GM21360 (cell line): ENCODE results near the gene SMIM10L1.

ENCODE experiments used
- ATAC-seq: cut with Tn5 transposase; IDR thresholded peaks from one replicate; pipeline ENCODE4 v1.9.1; 2021; ENCODE audit warnings: mild to moderate bottlenecking, moderate library complexity; ENCODE audit not compliant: unreplicated experiment

SMIM10L1 gene

DNA sequence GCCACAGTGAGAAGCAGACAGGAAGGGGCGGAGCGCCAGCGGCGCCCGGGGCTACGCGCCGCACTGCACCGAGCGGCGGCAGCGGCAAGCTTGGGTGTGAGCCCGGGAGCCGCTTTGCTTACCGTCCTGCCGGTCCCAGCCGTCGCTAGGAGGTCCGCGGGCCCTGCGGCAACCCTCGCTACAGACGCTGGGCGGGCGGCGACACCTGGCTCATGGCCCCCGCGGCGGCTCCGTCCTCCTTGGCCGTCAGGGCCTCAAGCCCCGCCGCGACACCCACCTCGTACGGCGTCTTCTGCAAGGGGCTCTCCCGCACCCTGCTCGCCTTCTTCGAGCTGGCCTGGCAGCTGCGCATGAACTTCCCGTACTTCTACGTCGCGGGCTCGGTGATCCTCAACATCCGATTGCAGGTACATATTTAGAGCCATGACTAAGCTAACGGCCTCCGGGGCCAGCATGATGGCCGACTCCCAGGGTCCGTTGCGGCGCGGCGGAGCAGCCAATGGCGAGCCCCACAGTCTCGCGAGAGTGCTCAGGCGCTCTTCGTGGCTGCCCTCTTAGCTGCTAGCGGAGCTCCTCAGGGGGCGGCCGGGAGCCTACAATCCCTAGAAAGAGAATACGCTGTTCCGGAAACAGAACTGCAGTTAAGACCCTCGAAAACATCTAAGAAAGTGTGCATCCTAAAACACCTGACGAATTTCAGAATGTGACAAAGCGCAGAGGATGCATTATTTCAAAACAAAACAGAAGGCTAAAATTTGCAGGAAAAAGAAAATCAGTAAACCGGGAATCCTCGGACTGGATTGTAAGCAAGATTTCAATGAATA, at the start of gene SMIM10L1:
Gene SMIM10L1 (plus strand): TSS at position 50 of the 824 bp plus-strand sequence. CDS start 163 bp downstream, at position 213.
- peak; percentile 93 for ATAC-seq

DNA sequence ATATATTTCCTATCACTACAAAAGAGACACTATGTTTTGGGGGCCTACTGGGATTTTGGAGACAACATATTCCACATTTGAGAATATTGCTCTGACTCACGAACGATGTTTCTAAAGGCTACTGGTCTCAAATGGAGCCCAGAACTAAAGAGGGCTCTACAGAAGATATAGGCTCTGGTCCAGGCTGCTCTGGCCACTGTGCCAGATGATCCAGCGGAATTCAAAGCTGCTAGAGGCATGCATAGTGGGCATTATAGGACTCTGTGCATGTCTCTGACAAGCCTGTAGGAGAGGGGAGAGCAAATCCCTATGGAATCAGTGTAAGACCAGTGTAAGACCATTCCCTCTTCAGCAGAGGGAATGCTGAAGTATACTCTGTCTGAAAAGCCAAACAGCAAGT, 40.6 kb upstream of the SMIM10L1 start:
- ATAC-seq: no peak

DNA sequence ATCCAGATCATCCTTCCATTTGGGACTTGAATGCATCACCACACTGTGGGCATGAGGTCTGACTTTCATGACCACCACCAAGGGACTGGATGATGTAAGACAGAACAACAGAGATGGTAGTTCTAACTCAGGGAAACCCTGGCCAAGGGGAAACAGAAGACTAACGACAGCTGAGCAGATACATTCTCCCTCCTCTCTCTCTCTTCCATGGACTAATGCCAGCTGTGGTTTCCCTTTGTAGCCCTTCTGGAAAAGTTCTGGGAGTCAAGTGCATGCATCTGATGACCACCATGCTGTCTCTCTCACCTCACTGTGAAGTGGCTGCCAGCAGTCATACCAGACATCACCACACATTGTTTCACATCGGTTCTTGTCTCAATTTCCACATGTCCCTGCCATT, 40.0 kb upstream of the SMIM10L1 start:
- no peak for ATAC-seq

DNA sequence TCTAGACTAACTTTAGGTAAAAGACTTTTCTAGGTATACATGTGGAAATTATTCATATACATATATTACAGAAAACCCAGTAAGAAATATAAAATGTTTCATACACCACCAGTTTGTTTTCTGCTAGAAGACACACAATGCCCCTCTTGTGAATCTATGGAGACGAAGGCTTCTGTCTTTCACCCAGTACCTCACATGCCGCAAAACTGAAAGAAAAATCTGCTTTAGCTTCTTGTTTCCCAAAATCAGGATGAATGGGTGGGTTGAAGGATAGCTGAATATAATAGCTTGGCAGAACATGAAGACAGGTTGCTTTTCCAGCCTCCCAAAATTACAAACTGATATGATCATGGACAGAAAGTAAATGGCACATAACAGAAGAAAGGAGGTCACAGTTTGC, 37.8 kb upstream of the SMIM10L1 start:
- ATAC-seq: no peak

DNA sequence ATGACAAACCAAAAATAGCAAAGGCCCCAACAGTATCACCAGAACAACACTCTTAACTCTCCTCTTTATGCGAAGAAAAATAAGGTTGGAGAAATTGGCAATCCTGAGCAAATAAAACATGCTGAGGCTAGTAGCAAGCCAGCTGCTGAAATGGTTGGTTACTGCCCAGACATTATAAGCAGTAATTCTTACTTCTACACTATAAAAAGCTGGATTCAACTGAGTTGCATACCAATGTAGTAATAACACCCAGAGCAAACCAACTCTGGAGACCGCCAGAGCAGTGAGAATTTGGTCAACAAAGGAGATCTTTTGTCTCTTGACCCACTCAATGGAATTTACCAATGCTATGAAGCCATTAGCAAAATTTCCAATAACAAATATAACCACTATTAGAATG, 37.2 kb upstream of the SMIM10L1 start:
- ATAC-seq: no peak

DNA sequence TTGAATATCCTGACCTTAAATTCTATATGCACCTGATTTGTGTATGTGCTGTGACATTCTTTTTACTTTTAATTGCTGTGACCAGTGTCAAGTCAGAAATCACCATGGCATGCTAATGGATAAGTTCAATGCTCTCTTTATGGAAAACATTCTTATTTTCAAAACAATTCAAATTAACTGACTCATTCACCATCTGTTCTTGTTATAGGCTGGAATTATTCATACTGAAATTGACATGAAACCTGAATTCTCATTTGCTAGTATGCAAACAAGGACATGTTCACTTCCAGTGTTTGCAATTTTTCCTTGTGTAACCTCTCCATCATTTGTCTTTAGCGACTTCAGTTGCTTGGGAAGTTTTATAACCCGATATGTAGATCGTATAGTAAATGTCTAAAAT, 36.7 kb upstream of the SMIM10L1 start, which contains the start of gene TAS2R30:
Gene TAS2R30 (minus strand): TSS at position 340 of the 400 bp plus-strand sequence. CDS start 400 bp downstream, outside the sequence.
- ATAC-seq: no peak

DNA sequence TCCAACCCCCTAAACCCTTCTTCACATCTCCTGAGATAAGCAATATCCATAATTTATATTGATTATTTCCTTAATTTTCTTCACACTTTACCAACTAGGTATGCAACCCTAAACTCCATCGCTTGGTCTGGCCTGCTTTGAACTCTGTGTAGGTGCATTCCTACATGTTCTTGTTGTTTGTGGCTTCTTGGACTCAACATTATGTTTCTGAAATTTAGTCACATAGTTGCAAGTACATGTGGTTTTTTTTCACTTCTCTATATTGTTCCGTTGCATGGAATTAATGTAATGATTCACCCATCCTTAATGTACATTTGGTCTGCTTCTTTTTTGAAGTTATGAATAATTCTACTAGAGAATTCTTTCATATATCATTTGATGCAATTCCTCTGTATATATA, 34.9 kb upstream of the SMIM10L1 start:
- ATAC-seq: no peak

DNA sequence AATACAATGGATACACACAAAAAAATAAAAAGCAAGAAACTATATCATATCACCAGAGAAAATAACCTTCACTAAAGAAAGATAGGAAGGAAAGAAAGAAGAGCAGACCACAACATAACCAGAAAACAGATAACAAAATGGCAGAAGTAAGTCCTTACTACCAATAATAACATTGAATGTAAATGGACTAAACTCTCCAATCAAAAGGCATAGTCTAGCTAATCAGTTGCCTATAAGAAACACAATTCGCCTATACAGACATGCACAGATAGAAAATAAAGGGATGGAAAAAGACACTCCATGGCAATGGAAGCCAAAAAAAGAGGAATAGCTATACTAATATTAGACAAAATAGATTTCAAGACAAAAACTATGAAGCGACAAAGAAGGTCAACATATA, 27.6 kb upstream of the SMIM10L1 start:
- no peak for ATAC-seq

DNA sequence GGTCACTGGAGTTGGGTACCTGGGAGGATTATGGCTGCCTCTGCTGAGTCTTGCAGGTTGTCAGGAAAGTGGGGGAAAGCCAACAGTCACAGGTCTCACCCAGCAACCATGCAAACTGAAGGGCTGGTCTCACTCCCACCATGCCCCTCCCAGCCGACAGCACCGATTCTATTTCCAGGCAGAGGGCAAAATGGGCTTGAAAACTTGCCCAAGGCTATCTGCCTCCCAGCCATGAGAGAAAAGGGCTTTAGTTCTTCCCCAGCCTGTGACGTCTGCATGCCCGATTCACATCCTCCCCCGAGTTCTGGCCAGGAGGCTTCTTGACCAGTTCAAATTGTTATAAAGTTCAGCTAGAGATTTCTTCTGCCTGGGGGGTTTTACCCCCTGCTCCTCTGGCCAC, 26.7 kb upstream of the SMIM10L1 start:
- ATAC-seq: no peak

DNA sequence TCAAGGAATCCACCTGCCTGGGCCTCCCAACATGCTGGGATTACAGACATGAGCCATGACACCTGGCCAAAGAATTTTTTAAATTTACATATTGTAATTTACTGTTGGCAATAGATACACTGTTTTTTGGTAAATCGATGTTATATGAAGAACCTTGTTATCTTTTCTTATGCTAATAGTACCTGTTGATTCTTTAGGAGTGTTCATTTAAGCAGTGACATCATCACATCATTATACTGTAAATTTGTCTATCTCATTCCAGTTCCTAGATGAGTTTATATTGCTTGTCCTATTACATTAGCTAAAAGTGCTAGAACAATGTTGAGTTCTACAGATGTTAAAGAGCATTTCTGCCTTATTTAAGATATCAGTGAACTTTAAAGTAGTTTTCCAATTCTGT, 23.6 kb upstream of the SMIM10L1 start:
- no peak for ATAC-seq

DNA sequence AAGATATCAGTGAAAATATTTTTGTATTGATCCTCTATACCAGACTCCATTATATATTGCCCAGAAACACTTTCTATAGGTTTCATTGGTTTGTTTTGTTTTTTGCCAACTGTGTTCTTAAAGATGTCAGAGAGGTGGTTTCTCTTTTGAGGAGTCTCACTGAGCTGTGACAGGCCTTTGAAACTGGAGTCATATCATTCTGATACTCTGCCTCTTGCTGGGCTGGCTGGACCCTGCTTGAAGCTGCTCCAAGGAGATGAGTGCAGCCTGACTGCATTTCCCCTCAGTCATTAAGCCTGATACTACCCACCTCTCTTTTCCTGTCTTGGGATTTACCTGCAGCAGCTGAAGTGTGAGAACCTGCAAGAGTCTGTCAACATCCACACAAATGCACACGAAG, 20.2 kb upstream of the SMIM10L1 start:
- ATAC-seq: no peak

DNA sequence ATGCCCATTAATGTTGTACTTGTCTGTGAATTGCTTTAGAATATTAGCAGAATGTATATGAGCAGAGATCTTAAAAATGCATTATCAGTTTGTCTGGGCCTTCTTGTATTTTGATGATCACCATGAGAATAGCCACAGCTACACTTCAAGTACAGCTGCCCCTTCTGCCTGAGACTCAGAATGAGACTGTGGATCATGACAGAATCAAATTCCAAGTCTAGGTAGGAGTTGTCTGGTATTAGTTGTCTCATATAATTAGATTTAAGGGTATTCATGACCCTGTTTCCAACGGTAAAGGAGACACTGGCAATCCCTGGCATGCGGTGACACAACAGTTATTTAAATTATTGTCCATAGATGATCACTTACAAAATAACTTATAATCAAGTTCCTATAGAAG, 18.3 kb upstream of the SMIM10L1 start:
- ATAC-seq: no peak

DNA sequence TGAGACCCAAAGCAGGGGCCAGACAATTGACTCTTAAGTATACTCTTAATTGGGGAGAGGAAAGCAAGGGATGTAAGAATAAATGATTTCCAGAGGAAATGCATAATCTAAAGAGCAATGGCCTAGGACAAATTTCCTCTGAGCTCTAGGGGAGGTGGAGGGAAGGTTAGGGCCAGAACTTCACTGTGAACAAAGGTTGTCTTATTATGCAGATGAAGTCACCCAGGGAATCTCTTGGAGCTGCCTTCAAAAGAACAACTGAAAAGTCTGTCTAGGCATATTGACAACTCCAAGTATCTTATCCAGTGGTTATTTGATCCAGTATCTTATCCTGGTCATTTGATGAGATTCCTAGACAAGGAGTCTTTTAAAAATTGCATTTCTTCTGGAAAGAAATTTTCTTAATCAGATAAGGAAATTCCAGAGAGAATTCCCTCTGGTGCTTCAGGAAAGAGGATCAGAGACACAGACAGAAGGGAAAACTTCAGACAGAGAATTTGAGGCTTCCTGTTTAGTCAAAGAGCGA, 16.5 kb upstream of the SMIM10L1 start:
- ATAC-seq: no peak

DNA sequence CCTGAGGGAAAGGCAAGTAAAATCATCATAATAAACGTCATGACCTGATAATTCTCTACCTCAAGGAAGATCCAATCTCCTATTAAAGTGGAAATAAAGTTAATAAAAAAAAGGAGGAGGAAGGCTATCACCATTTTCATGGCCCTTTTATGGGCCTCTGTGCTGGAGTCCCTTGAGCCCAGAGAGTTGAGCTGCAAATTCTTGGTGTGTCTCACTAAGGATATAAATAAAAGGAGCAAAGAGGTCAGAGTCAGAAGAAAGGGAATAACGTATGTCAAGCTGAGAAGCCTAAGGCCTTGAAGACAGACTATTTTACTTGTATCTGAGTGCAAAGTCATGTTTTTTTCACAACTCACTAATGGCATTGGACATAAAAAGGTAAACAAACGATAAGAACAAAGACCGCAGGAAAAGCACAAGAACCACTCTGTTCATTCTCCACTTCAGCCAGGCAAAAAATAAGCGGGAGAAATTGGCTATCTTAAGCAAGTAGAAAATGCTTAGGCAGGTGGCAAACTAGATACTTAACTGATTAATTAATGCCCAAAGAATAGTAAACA, 12.0 kb upstream of the SMIM10L1 start:
- no peak for ATAC-seq

DNA sequence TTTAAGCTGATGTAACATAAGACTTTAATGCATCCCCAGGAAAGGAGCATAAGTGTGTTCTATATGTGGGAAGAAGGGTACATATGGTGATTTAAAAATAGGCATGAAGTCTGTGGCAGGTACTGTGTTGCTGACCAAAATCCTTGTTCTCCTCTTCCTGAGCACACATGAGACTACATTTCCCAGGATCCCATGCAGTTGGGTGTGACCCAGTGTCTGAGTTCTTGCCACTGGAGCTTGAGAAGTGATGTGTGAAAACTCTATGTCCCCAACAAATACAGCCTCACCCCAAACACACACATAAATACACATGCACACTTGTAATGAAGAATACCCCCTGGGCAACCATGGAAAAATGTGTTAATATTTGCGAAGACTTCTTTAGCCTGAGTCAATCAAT, 8.5 kb upstream of the SMIM10L1 start:
- ATAC-seq: no peak

DNA sequence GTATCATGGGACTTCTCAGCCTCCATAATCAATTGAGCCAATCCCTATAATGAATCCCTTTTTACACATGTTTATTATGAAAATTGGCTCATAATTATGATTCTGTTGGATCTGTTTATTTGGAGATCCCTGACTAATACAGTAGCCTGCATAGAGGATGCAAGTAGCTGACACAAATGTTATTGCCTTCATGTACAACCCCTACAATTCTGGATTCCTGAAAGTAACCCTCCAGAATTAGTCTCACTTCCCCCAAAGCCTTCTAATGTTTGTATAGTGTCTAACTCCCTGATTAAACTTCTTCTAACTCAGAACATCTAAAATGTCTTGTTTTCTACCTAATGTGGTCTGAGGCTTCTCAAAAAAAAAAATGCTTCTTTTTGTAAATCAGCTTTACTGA, 6.6 kb upstream of the SMIM10L1 start:
- no peak for ATAC-seq

DNA sequence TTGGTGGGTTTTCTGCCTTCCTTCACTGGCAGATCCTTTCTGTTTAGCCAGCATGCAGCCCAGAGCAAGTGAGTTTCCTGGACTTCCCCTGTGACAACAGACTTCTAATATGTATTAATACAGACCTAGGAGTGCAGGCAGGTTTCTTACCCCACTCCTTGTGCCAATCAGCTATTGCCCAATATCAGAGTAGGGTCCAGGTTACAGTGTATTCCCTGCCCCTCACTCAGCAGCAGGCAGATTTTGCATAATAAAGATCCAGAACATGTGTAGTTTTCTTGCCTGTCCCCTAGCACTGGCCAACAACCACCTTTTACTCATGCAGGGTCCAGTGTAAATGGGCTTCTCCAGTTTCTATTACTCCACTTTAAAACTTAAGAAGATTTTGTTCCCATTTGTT, 4.7 kb upstream of the SMIM10L1 start:
- no peak for ATAC-seq

DNA sequence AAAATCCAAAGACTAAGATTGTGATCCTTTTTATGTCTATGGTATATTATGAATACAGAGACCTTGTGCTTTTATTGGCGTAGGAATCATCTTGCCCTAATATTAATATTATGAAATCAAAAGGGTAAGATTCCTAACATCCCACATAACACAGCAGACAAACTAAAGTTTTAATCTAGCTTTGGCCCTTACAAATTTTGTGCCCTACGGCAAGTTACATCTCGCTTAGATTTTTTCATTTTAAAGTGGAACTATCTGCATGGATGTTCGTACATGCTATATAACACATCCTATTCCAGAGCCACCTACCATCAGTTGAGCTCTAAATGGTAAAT, 217 bp upstream of the SMIM10L1 start:
- ATAC-seq: no peak

DNA sequence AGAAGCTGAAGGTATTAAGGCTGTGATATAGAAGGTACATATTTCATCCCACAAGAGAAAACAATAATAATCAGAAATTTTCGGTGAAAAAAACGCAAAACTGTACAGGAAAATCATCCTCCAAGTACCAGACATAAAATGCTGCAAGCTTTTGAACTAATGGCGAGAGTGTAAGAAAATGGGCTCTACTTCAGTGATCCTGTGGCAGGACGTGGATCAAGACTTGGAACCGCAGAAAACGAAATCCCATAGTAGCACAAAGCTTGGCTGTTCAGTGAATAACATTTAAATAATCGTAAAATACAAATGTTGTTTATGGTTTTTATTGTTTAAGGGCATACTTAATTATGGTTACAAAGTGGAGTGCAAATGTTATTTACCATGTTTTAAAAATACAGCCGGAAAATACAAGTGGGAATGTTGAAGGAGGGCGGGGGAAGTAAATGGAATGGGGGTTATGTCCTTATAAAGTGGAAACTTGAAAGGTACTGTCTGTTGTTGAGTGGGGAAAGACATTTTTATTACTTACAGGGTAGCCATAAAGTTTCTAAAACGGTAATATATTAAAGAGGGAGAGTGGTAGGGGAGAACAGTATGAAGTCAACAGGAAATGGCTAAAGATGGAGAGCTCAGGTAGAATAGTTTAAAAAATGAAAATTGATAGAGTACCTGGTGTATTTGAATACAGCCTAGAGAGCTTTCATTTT, 1.1 kb downstream of the SMIM10L1 start:
- no peak for ATAC-seq

DNA sequence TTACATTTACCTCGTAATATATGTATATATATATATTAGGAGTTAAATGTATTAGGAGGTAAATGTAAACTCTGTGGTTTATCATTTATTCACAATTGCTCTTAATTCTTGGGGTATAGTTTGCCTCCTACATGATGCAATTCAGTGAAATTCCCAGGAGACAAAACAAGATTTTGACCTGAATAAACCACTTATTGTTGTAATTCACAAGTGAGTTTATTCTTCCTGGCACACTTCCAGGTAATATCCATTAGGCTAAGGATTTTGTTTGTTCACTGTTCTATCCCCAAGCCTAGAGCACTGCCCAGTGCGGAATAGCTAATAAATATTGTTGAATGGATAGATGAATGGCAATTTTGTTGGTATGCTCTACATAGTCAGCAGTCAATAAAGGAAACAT, 3.0 kb downstream of the SMIM10L1 start:
- no peak for ATAC-seq

DNA sequence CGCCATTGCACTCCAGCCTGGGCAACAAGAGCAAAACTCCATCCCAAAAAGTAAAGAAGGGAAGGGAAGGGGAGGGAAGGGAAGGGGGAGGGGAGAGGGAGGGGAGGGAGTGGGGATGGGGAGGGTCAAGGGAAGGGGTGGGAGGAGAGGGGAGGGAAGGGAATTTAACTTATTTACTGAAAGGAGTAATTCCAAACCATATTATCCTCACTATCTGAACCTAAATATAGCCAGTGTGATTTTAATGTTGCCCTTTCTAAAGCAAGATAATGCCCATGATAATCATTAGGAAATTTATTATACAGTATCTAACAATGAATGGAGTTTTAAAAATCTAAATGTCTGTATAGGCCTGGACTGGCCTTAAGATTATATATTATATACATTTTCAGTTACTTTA, 7.3 kb downstream of the SMIM10L1 start:
- no peak for ATAC-seq

DNA sequence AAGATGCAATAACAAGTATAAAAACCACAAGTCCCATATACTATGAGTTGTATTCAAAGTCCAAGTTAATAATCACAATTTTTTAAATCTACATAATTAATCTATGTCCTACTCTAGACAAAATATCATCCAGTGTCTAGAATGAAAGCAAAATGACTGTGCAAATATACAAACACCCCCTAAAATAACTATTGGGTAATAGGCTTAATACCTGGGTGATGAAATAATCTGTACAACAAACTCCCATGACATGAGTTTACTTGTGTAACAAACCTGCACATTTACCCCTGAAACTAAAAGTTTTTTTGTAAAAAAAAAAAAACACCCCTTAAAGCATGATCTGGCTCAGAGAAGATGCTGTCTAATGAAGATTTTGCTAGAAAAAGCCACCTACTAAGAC, 11.5 kb downstream of the SMIM10L1 start:
- no peak for ATAC-seq
